ENCODE measurements around the gene PAQR7.
A peak's percentile ranks its signal among the peaks of the same experiment; 100 is the strongest.

Gene PAQR7

GRCh38 chr1:25847929-25848328, 27.6 kb downstream of the PAQR7 start:
- Histone ChIP-seq H3K4me1 (ENCODE audit: insufficient read depth, low read length, severe bottlenecking) (peaks cover 21% of the 10 kb centered on the region), H3K36me3 (ENCODE audit: insufficient read depth, low read length) (no peaks in the 10 kb centered on the region; the same call in 1 of the 2 replicates), H3K4me3 (ENCODE audit: low read depth, low read length, poor library complexity, severe bottlenecking) (no peak overlapping the region), H4K20me1 (ENCODE audit: insufficient read depth, low read length) (no peaks in the 10 kb centered on the region), H3K9me3 (ENCODE audit: low read length) (no peaks in the 10 kb centered on the region), H3K27ac (ENCODE audit: low read depth, low read length, poor library complexity, severe bottlenecking) (no peak overlapping the region), H3K9me2 (ENCODE audit: low read depth, low read length) (no peaks in the 10 kb centered on the region), H3K79me2 (ENCODE audit: insufficient read depth, low read length) (0 out of 2 replicates have a peak, but pooled peaks cover 4% of the 10 kb centered on the region), H3K4me2 (ENCODE audit: low read length) (no peak overlapping the region), H3F3A (ENCODE audit: insufficient read depth, low read length) (no peaks in the 10 kb centered on the region), H3K27me3 (ENCODE audit: insufficient read depth, low read length) (no peaks in the 10 kb centered on the region), H2AFZ (ENCODE audit: low read length) (no peak overlapping the region), H3K9ac (ENCODE audit: low read length) (no peak overlapping the region)
- TF ChIP-seq, protein P1, sequence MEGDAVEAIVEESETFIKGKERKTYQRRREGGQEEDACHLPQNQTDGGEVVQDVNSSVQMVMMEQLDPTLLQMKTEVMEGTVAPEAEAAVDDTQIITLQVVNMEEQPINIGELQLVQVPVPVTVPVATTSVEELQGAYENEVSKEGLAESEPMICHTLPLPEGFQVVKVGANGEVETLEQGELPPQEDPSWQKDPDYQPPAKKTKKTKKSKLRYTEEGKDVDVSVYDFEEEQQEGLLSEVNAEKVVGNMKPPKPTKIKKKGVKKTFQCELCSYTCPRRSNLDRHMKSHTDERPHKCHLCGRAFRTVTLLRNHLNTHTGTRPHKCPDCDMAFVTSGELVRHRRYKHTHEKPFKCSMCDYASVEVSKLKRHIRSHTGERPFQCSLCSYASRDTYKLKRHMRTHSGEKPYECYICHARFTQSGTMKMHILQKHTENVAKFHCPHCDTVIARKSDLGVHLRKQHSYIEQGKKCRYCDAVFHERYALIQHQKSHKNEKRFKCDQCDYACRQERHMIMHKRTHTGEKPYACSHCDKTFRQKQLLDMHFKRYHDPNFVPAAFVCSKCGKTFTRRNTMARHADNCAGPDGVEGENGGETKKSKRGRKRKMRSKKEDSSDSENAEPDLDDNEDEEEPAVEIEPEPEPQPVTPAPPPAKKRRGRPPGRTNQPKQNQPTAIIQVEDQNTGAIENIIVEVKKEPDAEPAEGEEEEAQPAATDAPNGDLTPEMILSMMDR (IDR thresholded peaks at IDR 0.05; ENCODE audit: low read length) = no peak
- no peak for TF ChIP-seq EZH2 (IDR thresholded peaks at IDR 0.05; ENCODE audit: borderline replicate concordance, low read length)

DNA sequence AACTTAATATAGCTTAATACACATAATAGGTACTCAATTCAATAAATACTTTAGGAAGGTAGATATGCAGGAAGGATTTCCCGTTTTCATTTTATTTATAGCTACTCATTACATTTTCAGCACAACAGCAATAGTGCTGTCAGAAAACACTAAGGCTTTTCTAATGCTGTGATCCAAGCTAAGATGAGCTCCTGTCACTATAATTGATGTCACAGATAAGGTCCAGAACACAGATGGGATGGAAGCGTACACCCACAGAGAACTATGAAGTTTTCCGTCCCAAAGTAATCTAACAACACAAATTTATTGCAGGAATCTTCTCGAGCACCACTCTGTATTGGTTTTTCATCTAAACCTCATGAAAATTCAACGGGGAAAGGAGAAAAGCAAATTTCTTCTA, 29.8 kb downstream of the PAQR7 start:
- Histone ChIP-seq H3K27ac (ENCODE audit: low read depth, low read length, poor library complexity, severe bottlenecking) (peak overlapping the region; percentile 69), H3F3A (ENCODE audit: insufficient read depth, low read length) (no peaks in the 10 kb centered on the region), H3K79me2 (ENCODE audit: insufficient read depth, low read length) (0 out of 2 replicates have a peak, but pooled peaks cover 2% of the 10 kb centered on the region), H3K4me2 (ENCODE audit: low read length) (no peak overlapping the region; the same call in 1 of the 2 replicates), H3K9me3 (ENCODE audit: low read length) (no peaks in the 10 kb centered on the region), H3K36me3 (ENCODE audit: insufficient read depth, low read length) (no peaks in the 10 kb centered on the region; the same call in 1 of the 2 replicates), H3K27me3 (ENCODE audit: insufficient read depth, low read length) (no peaks in the 10 kb centered on the region), H3K9ac (ENCODE audit: low read length) (no peak overlapping the region), H3K4me3 (ENCODE audit: low read depth, low read length, poor library complexity, severe bottlenecking) (no peak overlapping the region), H4K20me1 (ENCODE audit: insufficient read depth, low read length) (no peaks in the 10 kb centered on the region), H3K9me2 (ENCODE audit: low read depth, low read length) (no peaks in the 10 kb centered on the region), H3K4me1 (ENCODE audit: insufficient read depth, low read length, severe bottlenecking) (peaks cover 27% of the 10 kb centered on the region), H2AFZ (ENCODE audit: low read length) (no peak overlapping the region)
- no peak for TF ChIP-seq EZH2 (IDR thresholded peaks at IDR 0.05; ENCODE audit: borderline replicate concordance, low read length)
- TF ChIP-seq, protein P1 (IDR thresholded peaks at IDR 0.05; ENCODE audit: low read length) = no peak

DNA sequence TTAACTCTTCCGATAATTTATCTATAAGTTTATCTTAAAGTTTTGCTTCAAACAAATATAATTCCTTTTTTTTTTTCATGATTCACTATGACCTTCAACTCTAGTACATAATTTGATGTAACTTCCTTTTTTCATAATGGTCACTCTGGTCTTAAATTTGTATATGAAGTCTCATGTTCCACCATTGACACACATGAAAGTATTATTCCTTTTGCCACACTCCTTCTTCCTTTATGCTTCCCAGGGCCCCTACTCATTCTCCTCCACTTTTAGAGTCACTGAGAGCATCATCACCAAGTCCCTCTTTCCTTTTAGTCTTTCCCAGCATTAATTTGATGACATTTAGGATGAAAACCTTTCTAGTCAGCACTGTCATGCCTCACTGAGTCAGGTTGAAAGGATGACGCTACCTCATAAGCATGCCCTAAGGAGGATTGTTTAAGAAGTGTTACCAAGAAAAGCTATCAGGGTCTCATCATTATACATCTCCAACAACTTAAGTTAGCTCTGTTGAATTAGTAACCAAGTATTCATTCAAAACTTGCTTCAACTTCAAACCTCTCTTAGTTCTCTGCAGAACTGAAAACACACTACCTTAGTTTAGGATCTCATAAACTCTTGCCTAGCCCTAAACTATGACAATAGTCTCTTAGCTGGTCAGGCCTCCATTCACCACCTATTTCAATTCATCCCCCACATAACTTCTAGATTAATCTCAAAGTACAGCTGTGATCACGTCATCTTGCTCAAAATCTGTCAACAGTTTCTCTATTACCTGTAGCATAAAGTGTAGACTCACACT, 30.8 kb downstream of the PAQR7 start:
- Histone ChIP-seq H3K9me2 (ENCODE audit: low read depth, low read length) (no peaks in the 10 kb centered on the region), H3K4me1 (ENCODE audit: insufficient read depth, low read length, severe bottlenecking) (peaks cover 27% of the 10 kb centered on the region), H2AFZ (ENCODE audit: low read length) (no peak overlapping the region), H3K9ac (ENCODE audit: low read length) (no peak overlapping the region), H3K4me3 (ENCODE audit: low read depth, low read length, poor library complexity, severe bottlenecking) (no peak overlapping the region), H3K4me2 (ENCODE audit: low read length) (peak overlapping the region; percentile 36; the same call in 1 of the 2 replicates), H3F3A (ENCODE audit: insufficient read depth, low read length) (no peaks in the 10 kb centered on the region), H3K36me3 (ENCODE audit: insufficient read depth, low read length) (no peaks in the 10 kb centered on the region; the same call in 1 of the 2 replicates), H3K27me3 (ENCODE audit: insufficient read depth, low read length) (no peaks in the 10 kb centered on the region), H3K27ac (ENCODE audit: low read depth, low read length, poor library complexity, severe bottlenecking) (peak overlapping the region; percentile 69), H3K9me3 (ENCODE audit: low read length) (no peaks in the 10 kb centered on the region), H4K20me1 (ENCODE audit: insufficient read depth, low read length) (no peaks in the 10 kb centered on the region), H3K79me2 (ENCODE audit: insufficient read depth, low read length) (no peaks in the 10 kb centered on the region)
- TF ChIP-seq EZH2 (IDR thresholded peaks at IDR 0.05; ENCODE audit: borderline replicate concordance, low read length) = no peak
- TF ChIP-seq, protein P1 (IDR thresholded peaks at IDR 0.05; ENCODE audit: low read length) = no peak

Data from OCI-LY1 (cell line).